ENCODE results near the gene TST.

TST gene

DNA sequence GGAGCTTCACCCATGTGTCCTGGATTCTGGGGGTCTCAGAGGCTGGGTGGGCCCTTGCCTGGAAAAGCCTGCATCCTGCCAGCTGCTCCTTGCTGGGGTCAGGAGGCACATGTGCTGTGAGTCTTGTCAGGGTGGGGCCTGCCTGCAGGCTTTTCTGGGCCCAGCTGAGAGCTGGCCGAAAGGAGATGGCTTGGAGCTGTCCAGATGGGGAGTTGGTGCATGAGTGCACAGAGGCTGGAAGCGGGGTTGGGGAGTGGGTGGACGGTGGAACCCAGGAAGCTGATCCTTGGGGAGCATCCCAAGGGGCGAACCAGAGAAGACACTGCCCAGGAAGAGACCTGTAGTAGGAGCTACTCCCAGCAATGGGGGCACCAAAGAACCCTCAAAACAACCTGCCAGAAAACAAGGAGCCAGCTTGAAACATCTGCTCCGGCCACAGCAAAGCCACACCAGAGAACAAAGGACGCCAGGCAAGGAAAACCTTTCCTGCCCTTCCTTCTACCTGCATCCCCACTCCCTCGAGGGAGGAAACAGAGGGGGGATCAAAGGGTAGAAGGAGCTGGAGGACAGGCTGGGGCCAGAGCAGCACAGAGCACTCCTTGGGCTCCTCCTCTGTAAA is 24.1 kb upstream of the TST start:
- no peak overlapping the region for H3K4me3 ChIP-seq (ENCODE audit: low read length)
- no peak overlapping the region for H3K9ac ChIP-seq (ENCODE audit: low read length)
- no peaks in the 10 kb centered on the region for H3K36me3 ChIP-seq (ENCODE audit: control insufficient read depth, insufficient read depth, low read length, severe bottlenecking)
- H3K4me1 ChIP-seq (ENCODE audit: control insufficient read depth, insufficient read depth, low read length), result no peaks in the 10 kb centered on the region
- no peaks in the 10 kb centered on the region for H3K9me3 ChIP-seq (ENCODE audit: control insufficient read depth, low read length)
- H3K27me3 ChIP-seq (replicated peaks; ENCODE audit: control insufficient read depth, insufficient read depth, low read length), result peaks cover 9% of the 10 kb centered on the region
- no peak for DNase-seq (ENCODE audit: low read depth)

DNA sequence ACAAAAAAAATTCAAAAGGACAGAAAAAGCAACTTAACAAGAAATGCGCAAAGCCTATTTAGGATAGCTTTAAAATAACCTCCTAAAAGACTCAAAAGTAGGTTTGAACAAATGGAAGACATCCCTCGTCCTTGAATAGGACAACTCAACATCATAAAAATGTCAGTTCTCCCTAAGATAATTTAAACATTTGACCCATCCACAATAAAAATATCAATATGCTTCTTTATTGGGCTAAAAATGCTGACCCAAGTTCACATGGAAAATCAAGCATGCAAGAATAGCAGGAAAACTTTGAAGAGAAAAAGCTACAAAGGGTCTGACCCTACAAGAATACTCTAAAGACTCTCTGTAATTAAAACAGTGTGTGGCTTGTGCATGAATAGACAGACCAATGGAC is 20.2 kb upstream of the TST start:
- no peak for DNase-seq (ENCODE audit: low read depth)
- Histone ChIP-seq H3K9me3 (ENCODE audit: control insufficient read depth, low read length) (no peaks in the 10 kb centered on the region), H3K36me3 (ENCODE audit: control insufficient read depth, insufficient read depth, low read length, severe bottlenecking) (no peaks in the 10 kb centered on the region), H3K4me3 (ENCODE audit: low read length) (no peak overlapping the region), H3K4me1 (ENCODE audit: control insufficient read depth, insufficient read depth, low read length) (no peaks in the 10 kb centered on the region), H3K27me3 (replicated peaks; ENCODE audit: control insufficient read depth, insufficient read depth, low read length) (peaks cover 30% of the 10 kb centered on the region), H3K9ac (ENCODE audit: low read length) (no peak overlapping the region)

DNA sequence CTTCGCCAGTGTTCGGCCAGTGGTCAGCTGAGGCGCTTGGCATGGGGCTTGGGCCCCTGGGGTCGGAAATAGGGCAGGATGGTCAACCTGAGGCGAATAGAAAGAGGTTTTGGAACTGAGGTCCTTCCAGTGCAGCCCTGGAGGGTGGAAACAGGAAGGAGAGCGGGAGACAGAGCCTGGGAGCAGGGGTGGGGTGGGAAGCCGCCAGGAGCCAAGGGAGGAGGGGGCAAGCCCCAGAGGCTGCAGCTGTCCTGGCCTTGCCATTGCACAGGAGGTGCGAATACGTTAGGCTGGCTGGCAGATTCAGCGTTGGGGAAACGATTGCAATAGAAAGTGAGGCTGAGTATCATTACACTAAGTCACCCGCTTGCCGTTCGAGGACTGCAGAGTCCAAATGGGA is 18.4 kb upstream of the TST start:
- Histone ChIP-seq H3K4me1 (ENCODE audit: control insufficient read depth, insufficient read depth, low read length) (peaks cover 7% of the 10 kb centered on the region), H3K4me3 (ENCODE audit: low read length) (no peak overlapping the region), H3K9me3 (ENCODE audit: control insufficient read depth, low read length) (no peaks in the 10 kb centered on the region), H3K36me3 (ENCODE audit: control insufficient read depth, insufficient read depth, low read length, severe bottlenecking) (no peaks in the 10 kb centered on the region), H3K9ac (ENCODE audit: low read length) (no peak overlapping the region), H3K27me3 (replicated peaks; ENCODE audit: control insufficient read depth, insufficient read depth, low read length) (peaks cover 21% of the 10 kb centered on the region)
- DNase-seq (ENCODE audit: low read depth), result no peak

DNA sequence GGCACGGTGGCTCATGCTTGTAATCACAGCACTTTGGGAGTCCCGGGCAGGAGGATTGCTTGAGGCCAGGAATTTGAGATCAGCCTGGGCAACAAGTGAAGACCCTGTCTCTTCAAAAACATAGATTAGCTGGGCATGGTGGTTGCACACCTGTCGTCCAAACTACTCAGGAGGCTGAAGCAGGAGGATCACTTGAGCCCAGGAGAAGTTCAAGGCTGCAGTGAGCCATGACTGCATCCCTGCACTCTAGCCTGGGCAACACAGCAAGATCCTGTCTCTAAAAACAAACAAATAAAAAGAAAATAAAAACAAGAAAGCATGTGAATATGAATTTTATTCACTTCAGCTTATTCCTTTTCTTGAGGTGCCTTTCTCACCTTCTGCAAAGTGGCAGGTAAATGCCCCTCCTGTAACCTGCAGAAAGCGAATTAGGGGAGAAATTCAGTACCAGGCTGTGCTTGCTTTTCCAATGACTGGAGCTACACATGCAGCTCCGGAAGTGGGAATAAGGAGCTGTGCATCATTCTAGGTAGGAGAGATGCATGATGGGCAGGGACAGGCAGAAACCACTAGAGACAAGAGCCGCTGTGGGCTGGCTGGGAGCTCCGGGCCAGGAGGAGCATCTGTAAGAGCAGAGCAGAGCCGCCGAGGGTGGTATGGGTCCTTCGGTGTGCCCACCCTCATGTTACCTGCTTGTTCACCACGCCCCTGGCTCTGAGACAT is 17.6 kb upstream of the TST start:
- H3K27me3 ChIP-seq (replicated peaks; ENCODE audit: control insufficient read depth, insufficient read depth, low read length), result peaks cover 21% of the 10 kb centered on the region
- DNase-seq (ENCODE audit: low read depth), result no peak
- H3K36me3 ChIP-seq (ENCODE audit: control insufficient read depth, insufficient read depth, low read length, severe bottlenecking), result no peaks in the 10 kb centered on the region
- peaks cover 16% of the 10 kb centered on the region for H3K4me1 ChIP-seq (ENCODE audit: control insufficient read depth, insufficient read depth, low read length)
- no peaks in the 10 kb centered on the region for H3K9me3 ChIP-seq (ENCODE audit: control insufficient read depth, low read length)
- no peak overlapping the region for H3K4me3 ChIP-seq (ENCODE audit: low read length)
- H3K9ac ChIP-seq (ENCODE audit: low read length), result no peak overlapping the region

DNA sequence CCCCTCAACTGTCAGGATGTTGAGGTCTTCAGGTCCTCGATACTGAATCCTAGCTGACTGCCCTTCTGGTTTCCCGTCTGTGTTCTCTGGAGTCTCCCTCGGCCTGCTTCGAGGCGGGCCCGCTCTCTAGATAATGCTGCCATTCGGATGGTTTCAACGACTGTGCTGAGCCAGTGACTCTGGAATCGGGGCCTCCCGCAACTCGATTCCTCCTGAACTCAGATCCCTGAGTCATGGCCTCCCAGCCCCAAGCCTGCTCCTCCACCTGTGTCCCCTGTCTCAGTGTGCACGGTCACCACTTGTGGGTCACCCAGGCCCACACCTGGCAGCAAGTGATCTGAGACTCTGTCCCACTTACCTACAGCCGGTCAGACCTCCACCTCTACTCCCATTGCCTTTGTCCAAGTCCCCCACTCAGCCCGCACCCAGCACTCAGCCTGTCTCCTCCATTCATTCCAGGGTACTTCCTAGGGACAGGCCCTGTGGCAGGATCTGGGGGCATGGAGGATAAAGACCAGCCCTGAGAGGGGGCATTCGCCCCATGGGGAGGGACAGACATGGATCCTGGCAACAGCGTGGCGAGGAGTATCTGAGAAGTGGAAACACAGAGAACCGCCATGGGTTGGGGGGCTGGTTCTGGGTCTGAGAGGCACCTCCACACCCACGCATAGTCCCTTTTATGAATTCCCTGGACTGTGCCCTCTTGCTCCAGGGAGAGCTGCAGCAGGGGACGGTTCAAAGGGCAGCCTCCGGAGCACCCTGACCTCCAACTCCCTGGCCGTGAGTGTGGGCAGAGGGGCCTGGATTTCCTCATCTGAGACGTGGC is 14.6 kb upstream of the TST start:
- Histone ChIP-seq H3K36me3 (ENCODE audit: control insufficient read depth, insufficient read depth, low read length, severe bottlenecking) (peaks cover 18% of the 10 kb centered on the region), H3K9me3 (ENCODE audit: control insufficient read depth, low read length) (no peaks in the 10 kb centered on the region), H3K4me1 (ENCODE audit: control insufficient read depth, insufficient read depth, low read length) (peaks cover 18% of the 10 kb centered on the region), H3K4me3 (ENCODE audit: low read length) (no peak overlapping the region), H3K9ac (ENCODE audit: low read length) (no peak overlapping the region), H3K27me3 (replicated peaks; ENCODE audit: control insufficient read depth, insufficient read depth, low read length) (peaks cover 21% of the 10 kb centered on the region)
- DNase-seq (ENCODE audit: low read depth), result no peak

DNA sequence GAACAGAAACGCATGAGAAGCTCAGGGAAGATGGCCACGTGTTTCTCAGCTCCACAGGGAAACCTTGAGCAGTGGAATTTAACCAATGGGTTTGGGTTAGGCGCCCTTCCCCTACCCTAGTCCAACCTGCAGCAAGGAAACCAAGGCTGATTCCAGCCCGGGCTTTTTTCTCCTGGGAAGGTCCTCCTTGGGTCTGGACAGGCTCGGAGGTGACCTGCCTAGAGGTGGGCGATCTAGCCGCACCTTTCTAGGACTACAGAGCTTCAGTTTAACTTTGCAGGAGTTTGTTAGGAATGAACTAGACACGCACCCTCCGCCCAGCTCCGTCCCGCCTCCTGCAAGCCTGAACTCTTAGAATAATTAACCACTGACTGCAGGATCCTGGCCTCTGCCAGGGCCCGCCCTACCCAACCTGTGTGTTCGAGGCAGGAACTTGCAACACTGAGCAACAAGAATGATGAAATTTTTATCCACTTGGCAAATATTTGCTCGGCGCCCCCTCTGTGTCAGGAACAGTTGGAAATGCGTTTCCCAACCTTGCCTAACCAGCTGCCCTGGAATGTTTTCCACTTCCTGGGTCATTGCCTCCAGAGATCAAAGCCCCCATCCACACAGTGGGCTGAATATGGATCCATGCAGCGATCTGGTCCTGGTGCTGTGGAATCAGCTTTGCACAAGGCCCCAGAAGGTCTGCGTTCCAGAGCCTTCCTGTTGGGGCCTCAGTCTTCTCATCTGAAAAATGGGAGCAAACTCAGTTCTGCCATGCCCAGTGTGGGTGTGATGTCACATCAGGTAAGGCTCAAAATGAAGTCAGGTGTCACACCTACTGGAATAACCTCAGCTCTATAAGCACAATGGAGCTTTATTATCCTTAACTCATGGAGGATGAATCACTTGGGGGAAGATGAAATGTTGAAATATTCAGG is 13.6 kb upstream of the TST start:
- Histone ChIP-seq H3K9me3 (ENCODE audit: control insufficient read depth, low read length) (no peaks in the 10 kb centered on the region), H3K9ac (ENCODE audit: low read length) (no peak overlapping the region), H3K4me1 (ENCODE audit: control insufficient read depth, insufficient read depth, low read length) (peaks cover 18% of the 10 kb centered on the region), H3K4me3 (ENCODE audit: low read length) (no peak overlapping the region), H3K36me3 (ENCODE audit: control insufficient read depth, insufficient read depth, low read length, severe bottlenecking) (peaks cover 23% of the 10 kb centered on the region), H3K27me3 (replicated peaks; ENCODE audit: control insufficient read depth, insufficient read depth, low read length) (peaks cover 21% of the 10 kb centered on the region)
- peak; percentile 21 for DNase-seq (ENCODE audit: low read depth)

DNA sequence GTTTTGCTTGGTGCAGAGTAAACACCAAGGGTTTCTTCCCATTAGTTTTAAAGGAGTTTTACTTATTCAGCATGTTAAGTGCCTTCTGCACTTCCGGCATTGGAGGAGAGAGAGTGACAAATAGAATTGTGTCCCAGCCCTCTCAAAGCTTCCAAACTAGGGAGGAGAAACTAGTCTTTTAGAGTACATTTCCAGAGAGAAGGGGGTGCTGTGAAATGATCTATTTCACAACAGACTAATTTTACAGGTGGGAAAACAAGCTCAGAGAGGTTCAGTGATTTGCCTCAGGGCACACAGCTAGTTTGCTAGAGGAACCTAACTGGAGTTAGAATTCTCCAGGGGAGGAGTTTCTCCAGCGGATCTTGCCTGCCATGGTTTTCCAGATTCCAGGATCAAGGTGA is 12.9 kb upstream of the TST start:
- Histone ChIP-seq H3K9ac (ENCODE audit: low read length) (peak overlapping the region; percentile 15), H3K9me3 (ENCODE audit: control insufficient read depth, low read length) (no peaks in the 10 kb centered on the region), H3K36me3 (ENCODE audit: control insufficient read depth, insufficient read depth, low read length, severe bottlenecking) (peaks cover 29% of the 10 kb centered on the region), H3K27me3 (replicated peaks; ENCODE audit: control insufficient read depth, insufficient read depth, low read length) (peaks cover 14% of the 10 kb centered on the region), H3K4me3 (ENCODE audit: low read length) (no peak overlapping the region), H3K4me1 (ENCODE audit: control insufficient read depth, insufficient read depth, low read length) (peaks cover 18% of the 10 kb centered on the region)
- no peak for DNase-seq (ENCODE audit: low read depth)

DNA sequence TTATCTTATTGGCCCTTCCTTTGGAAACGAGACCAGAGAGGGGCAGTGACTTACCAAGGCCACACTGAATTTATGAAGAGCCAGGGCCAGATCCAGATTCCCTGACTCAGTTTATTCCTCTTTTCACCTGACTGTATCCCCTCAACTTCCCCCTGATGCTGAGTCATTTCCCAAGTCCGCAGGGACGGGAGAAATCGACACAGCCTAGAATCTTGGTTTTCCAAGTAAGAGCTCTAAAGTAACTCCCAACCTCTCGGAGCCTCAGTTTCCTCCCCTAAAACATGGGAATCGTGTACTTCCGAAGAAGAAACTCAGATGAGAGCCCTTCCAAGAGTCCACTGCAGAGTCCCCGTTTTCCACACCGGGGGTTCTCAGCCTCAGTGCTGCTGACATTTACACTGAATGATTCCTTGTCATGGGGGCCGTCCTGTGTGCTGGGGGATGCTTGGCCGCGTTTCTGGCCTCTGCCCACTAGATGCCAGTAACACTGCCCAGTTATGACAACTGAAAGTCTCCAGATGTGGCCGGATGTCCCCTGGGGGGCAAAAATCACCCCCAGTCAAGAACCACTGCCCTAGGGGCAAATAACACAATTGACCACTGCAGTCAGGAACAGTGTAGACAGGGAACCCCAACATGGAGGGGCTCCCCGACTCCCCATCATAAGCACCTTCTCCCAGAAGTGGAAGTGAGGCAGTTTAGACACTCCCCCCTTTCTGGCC is 11.5 kb upstream of the TST start:
- Histone ChIP-seq H3K9me3 (ENCODE audit: control insufficient read depth, low read length) (no peaks in the 10 kb centered on the region), H3K4me1 (ENCODE audit: control insufficient read depth, insufficient read depth, low read length) (peaks cover 18% of the 10 kb centered on the region), H3K27me3 (replicated peaks; ENCODE audit: control insufficient read depth, insufficient read depth, low read length) (peaks cover 5% of the 10 kb centered on the region), H3K4me3 (ENCODE audit: low read length) (no peak overlapping the region), H3K36me3 (ENCODE audit: control insufficient read depth, insufficient read depth, low read length, severe bottlenecking) (peaks cover 44% of the 10 kb centered on the region), H3K9ac (ENCODE audit: low read length) (no peak overlapping the region)
- no peak for DNase-seq (ENCODE audit: low read depth)

DNA sequence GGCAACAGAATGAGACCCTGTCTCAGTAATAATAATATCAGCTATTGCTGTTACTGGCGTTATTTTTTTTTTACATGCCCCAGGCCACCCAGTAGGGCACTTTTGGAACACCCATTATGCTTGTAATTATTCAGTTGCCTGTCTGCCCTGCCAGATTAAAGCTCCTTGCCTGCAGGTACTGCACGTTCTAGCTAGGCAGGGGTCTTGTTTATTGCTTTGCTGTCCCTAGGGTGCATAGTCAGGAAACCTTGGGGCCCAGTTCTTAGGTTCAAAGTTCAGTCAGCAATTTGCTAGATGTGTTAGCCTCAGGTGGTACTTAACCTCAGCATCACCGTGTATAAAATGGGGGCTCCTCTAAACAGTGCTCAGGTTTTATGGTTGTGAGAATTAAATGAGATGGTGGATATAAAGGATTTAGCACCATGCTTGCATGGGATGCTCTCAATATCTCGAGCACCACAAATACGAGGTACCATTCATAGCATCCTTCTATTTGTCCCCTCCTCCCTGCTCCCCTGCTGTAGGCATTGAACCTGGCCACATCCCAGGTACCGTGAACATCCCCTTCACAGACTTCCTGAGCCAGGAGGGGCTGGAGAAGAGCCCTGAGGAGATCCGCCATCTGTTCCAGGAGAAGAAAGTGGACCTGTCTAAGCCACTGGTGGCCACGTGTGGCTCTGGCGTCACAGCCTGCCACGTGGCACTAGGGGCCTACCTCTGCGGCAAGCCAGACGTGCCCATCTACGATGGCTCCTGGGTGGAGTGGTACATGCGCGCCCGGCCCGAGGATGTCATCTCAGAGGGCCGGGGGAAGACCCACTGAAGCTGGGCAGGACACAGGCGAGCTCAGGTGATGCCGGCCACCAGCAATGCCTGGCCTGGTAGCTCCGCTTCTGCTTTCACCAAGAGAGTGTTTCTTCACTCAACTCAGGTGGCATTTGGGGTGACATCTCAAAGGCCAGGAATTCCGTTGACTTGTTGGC is 9.7 kb upstream of the TST start:
- Histone ChIP-seq H3K36me3 (ENCODE audit: control insufficient read depth, insufficient read depth, low read length, severe bottlenecking) (peaks cover 60% of the 10 kb centered on the region), H3K4me3 (ENCODE audit: low read length) (no peak overlapping the region), H3K9me3 (ENCODE audit: control insufficient read depth, low read length) (no peaks in the 10 kb centered on the region), H3K9ac (ENCODE audit: low read length) (no peak overlapping the region), H3K27me3 (replicated peaks; ENCODE audit: control insufficient read depth, insufficient read depth, low read length) (no peaks in the 10 kb centered on the region), H3K4me1 (ENCODE audit: control insufficient read depth, insufficient read depth, low read length) (peaks cover 18% of the 10 kb centered on the region)
- DNase-seq (ENCODE audit: low read depth), result no peak
